ENCODE data around the gene YIPF4.
A peak's percentile ranks its signal among the peaks of the same experiment; 100 is the strongest.
"Not testable (repeated sequence)": the region's sequence is repeated elsewhere in the genome, so short reads cannot be mapped to it uniquely, and the experiment has no call there.

Gene YIPF4

DNA sequence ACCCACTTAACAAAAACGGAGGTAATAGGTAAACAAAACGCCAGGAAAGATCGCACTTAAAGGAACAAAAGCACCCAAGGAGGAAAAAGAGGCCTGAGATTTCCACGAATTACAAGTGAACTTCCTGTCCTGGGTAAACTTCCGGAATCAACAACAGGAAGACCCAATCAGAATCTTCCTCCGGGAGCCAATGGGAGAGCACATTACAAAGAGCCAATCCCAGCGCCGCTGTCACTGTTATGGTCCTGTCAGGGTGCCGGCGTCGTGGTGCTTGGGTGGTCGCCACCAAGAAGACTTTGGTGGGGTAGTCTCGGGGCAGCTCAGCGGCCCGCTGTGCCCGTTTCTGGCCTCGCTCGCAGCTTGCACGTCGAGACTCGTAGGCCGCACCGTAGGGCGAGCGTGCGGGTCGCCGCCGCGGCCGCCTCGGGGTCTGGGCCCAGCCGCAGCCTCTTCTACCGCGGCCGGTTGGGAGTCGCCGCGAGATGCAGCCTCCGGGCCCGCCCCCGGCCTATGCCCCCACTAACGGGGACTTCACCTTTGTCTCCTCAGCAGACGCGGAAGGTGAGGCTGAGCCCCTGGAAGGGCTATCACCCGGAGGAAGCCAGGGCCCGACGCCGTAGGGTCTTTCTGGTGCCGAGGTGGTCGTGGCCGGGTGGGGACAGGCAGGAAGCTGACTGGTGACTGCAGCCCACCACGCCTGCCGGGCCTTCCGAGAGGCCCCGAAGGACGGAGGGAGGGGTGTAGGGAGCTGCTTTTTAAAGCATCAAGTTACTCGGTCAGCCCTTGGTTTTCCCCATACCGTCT, at the start of gene YIPF4:
YIPF4 (plus strand) TSS at position 231 of the 804 bp plus-strand sequence; CDS start at position 483, 252 bp downstream.
- peak; percentile 90 for DNase-seq

DNA sequence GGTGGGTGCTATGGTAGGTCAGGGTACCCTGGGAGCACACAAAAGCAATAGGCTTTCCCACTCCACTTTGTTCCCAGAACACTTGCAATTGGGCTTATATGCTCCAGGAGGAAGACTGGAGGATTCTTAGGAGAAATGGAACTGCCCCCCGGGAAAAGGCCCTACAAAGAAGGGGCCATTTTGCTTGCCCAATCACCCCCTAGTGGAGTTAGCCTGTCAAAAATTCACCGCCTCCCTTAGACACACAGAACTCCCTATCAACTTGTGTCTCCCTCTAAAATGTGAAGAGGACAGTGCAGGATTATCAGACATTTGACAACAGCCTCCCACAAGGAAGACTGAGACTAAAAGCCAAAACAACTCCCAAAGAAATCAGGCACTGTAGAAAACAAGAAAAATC, 49.5 kb upstream of the YIPF4 start:
- no peak for DNase-seq

DNA sequence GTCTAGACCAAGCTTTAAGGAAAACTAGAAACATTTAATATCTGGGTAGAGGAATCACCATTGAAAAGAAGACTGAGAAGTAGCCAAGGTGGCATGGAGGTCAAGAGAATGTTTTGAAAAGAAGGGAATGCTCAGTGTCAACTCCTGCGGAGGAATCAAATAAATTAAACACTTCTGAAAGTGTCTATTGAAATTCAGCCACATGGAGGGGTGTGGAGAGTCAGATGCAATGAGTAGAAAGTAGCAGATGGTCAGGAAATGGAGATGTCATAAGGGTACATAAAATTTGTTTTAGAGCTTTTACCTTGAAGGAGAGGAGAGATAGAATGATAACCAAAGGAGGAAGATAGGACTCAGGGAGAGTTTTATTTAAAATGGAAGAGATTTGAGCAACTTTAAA, 48.1 kb upstream of the YIPF4 start:
- no peak for DNase-seq

DNA sequence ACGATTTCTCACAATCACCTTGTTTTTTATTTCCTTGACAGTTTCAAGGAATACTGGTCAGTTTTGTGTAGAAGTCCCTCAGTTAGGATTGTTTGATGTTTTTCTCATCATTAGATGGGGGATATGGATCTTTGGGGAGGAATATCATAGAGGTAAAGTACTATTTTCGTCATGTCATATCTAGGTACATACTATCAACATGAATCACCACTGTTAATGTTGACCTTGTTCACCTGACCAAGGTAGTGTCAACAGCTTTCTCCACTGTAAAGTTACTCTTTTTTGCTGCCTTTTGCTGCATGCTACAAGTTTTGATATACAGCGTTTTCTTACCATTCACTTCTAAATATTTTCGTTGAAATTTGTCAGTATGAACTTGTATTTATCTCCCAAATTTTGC, 45.7 kb upstream of the YIPF4 start:
- no peak for DNase-seq

DNA sequence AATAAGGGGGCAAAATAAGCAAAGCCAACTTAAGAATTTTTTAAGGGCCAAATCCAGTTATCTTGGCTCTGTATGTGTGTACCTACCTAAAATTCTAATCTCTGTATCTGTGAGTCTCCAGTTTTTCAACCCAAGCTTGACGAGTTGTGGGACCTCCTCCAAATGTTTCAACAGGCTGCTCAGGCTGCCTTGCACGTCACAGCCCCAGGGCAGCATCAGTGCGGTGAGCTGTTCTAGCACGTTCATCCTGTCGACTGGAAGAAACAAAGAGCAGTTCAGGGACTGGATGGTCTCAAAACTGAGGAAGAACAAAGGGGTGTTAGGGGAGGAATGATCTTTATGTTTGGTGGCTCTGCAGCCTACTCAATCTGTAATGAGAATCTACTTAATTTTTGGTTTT, 42.4 kb upstream of the YIPF4 start:
- DNase-seq = no peak

DNA sequence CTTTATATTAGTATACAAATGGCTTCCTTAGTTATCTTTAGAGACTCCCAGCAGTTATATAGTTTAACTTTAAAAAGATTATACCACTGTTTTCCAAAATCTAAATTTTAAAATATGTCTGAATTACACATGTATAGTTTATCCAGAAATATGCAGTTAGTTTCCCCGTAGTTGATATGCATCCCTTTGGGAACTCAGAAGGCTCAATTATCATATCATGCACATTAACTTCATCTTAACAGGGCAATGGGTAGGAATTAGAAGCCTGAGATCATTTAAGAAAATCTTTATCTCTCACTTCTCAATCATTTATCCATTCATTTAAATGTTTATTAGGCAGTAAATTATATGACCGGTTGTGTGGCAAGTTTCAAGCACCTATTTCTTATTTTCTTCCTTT, 40.2 kb upstream of the YIPF4 start:
- no peak for DNase-seq

DNA sequence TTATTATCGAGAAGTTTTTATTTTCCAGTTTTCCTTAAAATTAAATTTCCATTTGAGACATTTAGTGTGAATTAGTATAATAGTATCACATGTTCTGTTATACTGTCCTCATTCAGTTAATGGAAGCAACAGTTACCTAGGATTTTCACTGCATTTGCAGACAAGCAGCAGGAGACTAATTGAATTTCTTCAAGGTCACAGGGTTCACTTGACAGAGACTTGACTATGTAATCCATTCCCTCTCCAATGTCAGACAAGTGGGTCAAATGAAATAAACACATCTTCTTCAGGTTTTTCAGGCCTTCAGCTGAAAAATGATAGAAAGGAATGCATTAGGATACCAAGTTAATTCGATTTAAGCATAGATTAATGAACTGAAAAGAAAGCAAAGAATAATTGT, 39.7 kb upstream of the YIPF4 start:
- no peak for DNase-seq

DNA sequence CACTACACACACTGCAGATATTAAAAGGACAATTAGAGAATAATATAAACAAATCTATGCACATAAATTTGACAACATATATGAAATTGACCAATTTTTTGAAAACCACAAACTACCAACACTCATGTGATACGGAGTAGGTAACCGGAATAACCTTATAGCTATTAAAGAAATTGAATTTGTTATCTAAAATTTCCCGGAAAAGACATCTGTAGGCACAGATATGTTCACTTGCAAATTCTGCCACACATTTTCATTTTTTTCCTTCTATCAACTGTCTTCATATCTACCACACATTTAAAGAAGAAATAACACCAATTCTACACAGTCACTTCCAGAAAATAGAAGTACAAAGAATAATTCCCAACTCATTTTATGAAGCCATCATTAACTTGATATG, 35.4 kb upstream of the YIPF4 start:
- no peak for DNase-seq

DNA sequence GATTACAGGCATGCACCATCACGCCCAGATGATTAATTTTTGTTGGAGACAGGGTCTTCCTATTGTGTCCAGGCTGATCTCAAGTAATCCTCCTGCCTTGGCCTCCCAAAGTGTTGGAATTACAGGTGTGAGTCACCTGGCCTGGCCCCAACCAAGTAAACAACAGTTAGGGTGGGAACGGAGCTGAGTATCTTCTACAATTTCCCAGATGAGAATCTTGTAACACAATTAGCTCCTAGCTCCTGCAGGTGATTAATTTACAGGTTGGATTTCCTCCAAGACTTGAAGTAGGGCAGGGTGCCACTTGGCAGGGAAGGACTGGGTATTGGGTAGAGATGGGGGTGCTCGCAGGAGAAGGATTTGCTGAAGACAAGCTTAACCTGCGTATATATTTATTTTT, 30.8 kb upstream of the YIPF4 start:
- DNase-seq = no peak

DNA sequence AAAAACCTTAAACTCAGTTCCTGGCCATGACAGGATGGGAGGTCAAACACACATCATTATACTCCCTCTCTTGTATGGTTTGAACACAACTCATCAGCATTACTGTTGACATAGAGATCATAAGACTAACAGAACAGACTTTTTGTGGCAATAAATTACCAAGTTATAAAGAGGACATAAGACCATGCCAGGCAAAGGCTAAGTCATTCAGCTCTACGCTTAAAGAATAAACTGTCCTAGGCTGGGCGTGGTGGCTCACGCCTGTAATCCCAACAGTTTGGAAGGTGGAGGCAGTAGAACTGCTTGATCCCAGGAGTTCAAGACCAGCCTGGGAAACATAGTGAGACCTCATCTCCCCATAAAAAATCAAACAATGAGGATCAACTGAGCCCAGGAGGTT, 29.4 kb upstream of the YIPF4 start:
- no peak for DNase-seq

DNA sequence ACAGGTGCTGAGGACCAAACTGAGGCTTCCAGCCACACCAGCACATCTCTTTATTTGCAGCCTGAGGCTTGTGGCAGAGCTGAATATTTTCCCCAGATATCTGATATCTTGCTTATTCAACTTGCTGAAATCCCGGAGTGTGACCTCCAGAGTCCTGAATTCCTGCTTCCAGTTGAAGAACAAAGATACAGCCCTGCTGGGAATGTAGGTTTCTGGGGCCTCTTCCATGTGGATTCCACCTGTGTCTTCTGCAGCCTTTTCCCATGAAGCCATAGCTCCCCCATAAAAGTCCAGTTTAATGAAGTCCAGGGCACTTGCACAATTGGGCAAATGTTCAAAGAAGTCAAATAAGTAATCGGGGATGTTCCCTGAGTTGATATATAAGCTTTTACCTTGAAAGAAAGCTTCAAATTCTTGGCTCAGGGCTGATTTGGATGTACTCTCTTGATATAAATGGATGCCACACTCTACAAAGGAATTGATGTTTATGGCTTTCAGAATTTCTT, 27.9 kb upstream of the YIPF4 start:
- no peak for DNase-seq

DNA sequence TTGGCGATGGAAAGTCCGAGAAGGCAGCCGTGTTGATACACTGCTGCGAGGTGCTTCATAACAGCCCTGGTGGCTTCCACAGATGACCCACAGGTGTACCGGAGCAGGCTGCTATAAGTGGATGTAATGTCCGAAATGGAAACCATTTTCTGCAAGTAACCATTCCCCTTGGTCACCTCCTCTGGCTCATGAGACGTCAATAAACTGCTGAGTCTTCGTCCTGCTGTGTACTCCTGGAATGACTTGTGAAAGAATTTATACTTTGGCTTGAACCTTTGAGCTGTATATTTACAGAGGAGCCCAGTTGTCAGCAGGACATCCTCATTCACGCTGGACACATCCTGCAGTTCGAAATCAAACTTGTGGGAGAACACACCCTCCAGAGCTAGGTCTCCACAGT, 27.4 kb upstream of the YIPF4 start:
- DNase-seq = no peak

DNA sequence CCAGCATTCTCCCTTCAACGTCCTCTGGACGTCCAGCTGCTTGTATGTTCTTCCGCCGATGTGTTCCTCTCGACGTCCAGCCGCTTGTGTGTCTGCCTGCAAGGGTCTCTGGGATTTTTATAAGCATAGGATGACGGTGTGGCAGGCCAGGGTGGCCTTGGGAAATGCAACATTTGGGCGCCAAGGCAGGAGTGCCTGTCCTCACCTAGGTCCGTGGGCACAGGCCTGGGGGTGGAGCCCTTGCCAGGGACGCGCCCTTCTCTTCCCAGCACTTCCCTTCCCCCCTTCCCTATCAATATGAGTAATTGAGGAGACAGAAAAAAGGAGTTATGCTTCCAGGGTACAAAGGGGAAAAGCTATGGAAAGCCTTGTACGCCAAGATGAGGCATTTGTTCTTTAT, 19.5 kb upstream of the YIPF4 start:
- no peak for DNase-seq

DNA sequence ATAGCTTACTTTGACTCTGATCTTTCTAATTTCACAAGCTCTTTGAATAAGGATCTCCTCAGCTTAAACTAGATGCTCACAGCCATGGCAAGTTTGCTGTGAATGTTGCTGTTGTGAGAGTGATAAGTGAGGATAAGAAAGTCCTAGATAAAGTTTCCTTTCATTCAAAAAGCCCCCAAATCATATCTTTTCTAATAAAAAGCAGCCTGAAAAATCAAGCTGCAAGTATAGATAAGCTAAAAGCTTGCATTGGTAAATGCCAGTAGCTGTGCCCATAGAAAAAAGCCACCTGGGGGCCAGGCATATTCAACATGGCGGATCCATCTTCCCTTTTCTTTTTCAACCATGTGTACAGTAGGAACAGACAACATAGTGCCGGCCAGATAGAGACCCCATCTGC, 17.3 kb upstream of the YIPF4 start:
- no peak for DNase-seq

DNA sequence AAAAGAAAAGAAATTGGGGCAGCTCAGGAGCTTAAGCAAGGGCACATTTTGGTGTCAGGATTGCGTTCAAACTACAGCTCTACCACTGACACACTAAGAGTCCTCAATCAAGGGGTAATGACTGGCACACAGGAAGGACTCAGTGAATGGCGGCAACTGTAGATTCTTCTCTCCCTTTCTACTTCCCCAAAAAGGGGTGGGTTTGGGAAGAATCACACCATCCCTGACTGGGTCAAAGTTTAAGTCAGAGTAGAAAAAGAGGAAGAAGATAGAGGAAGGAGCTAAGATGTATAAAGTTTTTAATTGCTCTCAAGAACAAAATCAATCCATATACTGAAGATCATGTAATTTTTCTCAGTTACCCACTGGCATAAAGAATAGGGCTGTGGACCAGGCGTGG, 15.6 kb upstream of the YIPF4 start:
- no peak for DNase-seq

DNA sequence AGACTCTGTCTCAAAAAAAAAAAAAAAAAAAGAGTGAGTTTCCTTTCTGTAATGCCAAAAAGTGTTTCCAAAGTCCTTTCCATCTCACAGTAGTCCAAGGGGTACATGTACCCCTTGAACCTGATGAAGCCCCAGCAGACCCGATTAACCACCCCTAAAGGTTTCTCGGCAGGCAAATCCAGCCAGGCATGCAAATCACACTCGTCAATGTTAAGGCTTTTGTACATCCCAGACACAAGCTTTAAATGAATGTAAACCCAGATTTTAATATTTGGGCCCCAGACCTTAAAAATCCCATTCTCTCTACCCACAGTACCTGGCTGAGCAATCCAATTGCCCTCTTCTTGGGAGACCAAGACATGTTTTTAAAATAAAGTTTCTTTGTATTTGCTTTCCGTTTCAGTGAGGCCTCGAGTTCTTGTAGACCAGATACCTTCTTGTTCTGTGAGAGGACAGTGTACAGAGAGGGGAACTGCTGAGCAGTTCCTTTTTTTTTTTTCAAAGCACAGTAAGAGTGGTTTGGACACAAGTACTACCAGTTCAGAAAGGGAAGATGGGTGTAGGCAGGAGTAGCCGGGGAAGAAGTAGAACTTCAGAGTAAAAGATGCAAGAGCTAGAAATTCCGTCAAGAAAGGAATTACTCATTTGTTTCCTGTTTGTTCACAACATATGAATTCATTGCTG, 13.1 kb upstream of the YIPF4 start, which contains the start of gene NLRC4:
NLRC4 (minus strand) TSS at position 465 of the 684 bp plus-strand sequence. CDS start 8,111 bp downstream, outside the sequence.
- no peak for DNase-seq

DNA sequence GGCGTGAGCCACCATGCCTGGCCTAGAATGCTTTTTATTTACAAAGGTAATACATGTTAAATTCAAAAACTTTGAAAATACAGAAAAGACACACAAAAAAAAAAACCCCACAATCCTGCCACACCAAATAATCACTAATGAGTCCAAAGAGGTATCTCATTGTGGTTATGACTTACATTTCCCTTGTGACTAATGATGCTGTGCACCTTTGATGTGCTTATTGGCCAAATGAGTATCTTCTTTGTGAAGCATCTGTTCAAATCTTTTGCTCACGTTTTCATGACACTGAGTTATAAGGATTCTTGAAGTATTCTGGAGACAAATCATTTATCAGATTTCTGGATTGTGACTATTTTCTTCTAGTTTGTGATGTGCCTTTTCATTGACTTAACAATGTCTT, 6.6 kb upstream of the YIPF4 start:
- no peak for DNase-seq

DNA sequence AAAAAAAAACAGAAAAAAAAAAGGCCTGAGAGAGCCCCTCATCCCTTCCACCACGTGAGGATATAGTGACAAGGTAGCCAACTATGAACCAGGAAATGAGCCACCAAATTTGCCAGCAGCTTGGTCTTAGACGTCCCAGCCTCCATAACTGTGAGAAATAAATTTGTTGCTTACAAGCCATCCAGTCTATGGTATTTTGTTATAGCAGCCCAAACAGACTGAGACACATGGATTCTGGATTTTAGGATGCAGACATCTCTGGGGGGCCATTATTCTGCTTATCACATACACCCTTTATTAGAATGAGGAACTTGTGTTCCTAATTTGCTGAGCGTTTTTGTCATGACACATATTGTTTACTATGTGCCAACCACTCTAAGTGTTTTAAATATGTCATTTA, 5.4 kb upstream of the YIPF4 start:
- no peak for DNase-seq

DNA sequence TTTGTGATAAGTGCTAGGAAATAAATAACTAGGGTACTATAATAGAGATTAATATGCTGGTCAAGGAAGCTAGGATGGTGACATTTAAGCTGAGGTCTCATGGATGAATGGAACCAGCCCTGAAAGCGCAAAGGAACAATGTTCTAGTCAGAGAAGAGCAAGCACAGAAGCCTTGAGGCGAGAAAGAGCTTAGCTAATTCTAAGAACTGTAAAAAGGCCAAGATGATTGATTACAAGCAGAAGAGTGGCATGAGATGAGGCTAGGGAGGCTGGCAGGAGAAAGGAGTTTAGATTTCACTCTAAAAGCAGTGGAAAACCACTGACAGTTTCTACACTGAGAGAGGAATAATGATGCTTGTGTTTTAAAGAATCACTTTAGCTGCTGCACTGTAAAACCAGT, 3.4 kb upstream of the YIPF4 start:
- DNase-seq = no peak

DNA sequence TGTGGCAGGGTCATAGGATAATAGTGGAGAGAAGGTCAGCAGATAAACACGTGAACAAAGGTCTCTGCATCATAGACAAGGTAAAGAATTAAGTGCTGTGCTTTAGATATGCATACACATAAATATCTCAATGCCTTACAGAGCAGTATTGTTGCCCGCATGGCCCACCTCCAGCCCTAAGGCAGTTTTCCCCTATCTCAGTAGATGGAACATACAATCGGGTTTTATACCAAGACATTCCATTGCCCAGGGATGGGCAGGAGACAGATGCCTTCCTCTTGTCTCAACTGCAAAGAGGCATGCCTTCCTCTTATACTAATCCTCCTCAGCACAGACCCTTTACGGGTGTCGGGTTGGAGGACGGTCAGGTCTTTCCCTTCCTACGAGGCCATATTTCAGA, 1.9 kb upstream of the YIPF4 start:
- not testable (repeated sequence) for DNase-seq

DNA sequence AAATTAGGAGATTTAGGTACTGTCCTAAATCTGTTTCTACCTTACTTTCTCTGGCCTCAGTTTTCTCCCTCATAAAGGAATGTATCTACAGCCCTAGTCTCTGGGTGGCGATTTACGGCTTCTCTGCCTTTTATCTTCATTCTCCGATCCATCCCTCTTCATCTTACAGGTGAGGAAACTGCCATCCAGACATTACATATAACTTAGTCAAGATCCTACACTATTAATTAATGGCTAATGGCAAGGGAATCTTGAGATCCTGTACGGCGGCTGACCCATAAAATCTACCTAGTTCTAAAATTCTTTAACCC, 386 bp upstream of the YIPF4 start:
- no peak for DNase-seq

DNA sequence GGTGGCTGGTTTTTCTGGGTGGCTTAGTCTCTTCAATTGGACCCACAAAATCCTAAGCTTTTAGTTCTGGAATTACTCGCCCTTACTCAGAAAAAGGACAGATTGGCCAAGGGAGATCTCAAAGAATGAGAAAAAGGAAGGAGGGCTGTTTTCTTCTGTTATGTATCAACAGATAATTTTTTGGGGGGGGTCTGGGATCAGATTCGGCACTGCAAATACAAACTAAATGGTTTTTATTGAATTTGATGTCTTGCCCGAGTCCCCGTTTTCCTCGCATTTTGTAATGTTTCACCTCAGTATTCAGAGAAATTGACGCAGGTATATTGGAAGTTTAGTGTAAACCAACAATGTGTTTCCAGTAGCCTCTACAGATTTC, 762 bp downstream of the YIPF4 start:
- no peak for DNase-seq

DNA sequence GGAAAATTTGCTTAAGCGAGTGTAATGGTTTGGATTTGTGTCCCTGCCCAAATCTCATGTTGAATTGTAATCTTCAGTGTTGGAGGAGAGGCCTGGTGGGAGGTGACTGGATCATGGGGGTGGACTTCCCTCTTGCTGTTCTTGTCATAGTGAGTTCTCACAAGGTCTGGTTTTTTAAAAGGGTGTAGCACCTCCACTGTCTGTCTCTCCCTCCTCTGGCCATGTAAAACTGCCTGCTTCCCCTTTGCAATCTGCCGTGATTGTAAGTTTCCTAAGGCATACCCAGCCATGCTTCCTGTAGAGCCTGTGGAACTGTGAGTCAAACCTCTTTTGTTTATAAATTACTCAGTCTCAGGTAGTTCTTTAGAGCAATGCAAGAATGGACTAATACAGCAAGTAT, 6.6 kb downstream of the YIPF4 start:
- DNase-seq = no peak

DNA sequence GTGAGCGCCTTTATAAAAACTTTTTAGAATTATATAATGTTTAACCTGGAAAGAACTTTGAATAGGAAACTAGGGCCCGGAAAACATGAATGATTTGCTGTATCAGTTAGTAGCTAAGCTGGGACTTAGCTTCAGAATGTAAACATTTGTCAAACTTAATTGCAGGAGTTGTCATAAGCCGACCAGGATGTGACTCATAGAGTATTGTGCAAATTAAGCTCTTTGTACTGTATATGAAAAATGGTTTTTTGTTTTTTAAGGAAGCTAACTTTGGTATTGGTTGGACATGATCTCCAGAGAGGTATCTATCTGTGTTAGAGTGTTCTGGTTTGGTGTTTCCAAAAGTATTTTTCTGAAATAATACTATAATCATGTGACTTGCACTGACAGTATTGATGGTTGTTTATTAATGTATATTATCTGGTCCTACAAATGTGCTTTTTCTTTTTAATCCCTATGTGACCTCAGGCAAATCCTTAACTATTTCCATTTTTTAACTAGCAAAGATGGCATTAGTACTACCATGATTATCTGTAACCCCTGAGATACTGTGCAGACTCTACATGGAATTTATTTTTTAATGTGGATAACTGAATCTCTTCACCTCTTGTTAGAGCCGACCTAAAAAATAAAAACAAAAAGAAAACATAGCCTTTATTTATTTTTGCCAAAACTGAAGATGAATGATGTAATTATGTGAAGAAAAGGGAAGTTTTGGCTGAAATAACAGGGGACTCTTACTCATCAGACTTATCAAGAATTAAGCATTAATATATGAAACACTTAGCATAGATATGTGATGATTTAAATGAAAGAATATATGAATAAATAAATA, 11.7 kb downstream of the YIPF4 start:
- no peak for DNase-seq

Measured in 8988T (cell line).